ENCODE results near the gene WIPF1. TPM values are rescaled to one million over a fixed set of nuclear protein-coding genes. Genes with fewer than 3 reads are reported as not detected.

The WIPF1 gene
- polyA plus RNA-seq, 4 donors, result 26.7 to 30.8 (median 28.4) TPM

DNA sequence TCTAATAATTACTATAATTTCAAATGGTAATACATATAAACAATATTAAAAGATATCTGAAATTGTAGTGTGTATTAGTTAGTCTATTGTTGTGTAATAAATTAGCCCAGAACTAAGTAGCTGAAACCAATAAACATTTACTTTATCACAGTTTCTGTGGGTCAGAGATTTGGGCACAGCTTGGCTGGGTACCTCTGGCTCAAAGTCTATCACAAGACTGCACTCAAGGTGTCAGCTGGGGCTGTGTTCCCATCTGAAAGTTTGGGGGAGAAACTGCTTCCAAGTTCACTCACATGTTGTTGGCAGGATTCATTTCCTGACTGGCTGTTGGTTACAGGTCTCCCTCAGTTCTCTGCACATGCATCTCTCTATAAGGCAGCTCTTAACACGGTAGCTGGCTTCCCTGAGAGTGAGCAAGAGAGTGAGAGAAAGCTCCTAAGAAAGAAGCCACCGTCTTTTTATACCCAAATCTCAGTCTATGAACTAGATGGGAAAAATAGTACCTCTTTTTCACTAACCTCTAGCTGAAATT, 25.6 kb upstream of the WIPF1 start:
- DNase-seq (ENCODE audit: low read depth in 4 of 4, low spot score in 3 of 4), result no peak

DNA sequence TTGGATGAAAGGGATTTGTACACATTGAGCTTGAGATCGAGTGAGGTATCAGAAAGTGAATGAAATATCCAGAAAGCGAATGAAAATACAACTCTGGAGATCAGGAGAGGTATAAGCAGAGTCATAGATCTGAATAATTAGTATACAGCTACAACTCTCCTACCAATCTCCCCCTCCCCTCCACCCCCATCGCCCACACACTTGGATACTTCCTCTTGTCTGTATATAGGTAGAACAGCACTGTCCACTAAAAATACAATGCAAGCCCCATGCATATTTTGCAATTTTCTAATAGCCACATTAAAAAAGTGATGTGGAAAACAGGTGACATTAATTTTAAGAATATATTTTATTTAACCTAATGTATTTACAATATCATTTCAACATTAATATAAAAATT, 23.7 kb upstream of the WIPF1 start:
- DNase-seq (ENCODE audit: low read depth in 4 of 4, low spot score in 3 of 4), result no peak

DNA sequence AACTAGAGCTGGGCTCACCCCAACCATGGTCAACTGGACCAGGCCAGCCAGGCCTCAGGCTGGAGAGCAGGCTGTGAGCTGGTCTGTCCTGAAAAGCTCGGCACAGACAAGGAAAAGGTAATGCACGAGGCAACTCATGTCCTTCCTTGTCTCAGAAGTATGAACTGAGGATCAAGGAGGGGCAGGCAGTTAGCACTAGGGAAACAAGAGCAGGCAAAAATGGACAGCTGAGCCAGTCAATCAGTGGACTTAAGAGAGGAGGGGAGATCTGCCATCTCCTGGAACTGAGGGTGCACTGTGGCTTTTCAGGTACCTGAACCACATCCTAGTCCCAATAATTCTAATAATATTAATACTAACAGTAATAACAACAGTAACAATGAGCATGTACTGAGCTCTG, 20.6 kb upstream of the WIPF1 start:
- no peak for DNase-seq (ENCODE audit: low read depth in 4 of 4, low spot score in 3 of 4)

DNA sequence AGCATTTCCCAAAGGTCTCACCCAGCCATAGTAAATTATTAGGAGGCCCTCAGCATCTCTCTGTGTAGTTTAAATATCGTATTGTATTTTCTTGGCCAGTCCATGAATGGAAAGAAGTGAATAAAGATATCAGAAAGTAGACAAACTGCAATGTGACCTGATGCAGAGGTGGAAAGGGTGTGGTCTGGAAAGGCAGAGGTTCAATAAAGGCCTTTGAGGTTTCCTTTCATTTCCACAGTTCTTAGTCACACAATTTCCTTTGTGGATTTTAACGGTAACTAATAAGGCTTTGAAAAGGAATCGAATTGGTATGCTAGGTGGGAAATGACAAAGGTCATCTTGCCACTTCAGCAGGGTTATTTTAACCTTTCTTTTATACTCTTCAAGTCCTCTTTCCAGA, 20.1 kb upstream of the WIPF1 start:
- DNase-seq (ENCODE audit: low read depth in 4 of 4, low spot score in 3 of 4), result no peak

DNA sequence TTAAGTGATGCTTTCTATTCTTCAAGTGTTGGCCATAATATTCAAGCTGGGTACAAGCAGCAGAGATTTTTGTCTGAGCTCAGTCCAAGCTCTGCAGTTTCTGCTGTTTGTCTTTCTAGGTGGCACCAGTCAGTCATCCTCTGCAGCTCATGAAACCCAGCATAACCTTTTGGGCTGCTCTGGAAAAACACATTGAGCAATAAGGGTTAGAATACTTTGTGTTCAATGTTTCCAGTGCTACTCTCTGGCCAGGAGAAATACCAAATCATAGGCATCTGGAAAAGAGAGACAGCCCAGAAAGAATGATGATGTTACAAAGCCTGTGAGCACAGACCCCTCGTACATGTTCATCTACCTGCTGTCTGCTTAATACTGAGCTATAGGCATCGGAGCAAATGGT, 19.5 kb upstream of the WIPF1 start:
- DNase-seq (ENCODE audit: low read depth in 4 of 4, low spot score in 3 of 4), result no peak

DNA sequence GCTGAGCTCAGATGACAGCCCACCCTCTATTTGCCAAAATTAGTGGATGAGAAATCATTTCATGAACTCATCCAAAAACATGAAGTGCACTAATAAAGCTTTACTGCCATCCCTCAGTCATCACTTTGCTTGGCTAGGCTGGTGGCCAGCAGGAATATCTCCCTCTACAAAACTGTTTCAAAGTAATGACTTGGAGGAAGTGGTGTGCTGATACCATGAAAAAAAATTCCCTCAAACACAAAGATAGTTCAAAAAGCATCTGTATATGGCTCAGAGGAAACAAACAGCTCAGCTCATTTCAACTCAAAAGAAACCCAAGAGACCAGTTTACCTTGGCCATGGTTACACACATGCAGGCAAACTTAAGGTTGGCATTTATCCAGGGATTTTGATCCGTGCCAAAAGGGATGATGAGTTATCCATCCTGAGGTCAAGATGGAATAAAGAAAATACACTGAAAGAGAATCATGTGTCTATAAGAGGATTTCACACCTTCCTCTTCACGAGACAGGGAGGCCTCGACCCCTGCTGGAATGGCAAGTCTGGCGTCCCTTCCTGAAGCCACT, 18.4 kb upstream of the WIPF1 start:
- no peak for DNase-seq (ENCODE audit: low read depth in 4 of 4, low spot score in 3 of 4)

DNA sequence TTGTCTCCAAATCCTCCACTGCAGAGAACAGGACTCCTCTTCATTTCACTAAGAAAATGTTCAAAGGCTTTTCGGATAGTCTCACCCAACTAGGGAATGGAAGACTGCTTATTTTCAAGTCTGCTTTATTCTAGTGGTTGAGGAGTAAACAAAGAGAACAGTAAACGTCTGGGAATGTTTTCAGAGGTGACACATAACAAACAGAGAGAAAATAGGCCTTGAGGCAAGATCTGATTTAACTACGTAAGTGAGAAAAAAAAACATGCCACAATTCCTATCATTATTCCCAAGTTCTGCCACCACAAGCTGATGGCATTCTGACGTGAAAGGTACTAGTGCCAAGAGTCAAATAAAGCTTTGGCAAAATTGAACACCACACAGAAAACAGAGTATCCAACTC, 16.7 kb upstream of the WIPF1 start:
- no peak for DNase-seq (ENCODE audit: low read depth in 4 of 4, low spot score in 3 of 4)

DNA sequence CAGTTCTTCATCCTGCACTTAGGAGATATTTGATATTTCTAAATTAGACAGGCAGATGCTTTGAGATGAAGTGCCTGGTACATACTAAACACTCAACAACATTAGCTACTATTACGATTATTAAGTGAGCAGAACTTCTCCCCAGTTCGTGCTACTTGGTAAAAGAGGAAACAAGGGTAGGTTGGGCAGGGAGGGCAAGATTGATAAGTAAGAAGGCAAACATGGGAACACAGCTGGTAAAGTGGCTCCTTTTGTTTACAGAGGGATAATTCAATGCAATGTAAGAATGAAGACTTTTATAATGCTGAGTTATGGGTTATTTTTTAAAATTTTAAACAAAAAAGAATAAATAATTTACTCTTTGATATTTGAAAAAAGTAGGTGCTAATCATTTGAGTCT, 15.9 kb upstream of the WIPF1 start:
- no peak for DNase-seq (ENCODE audit: low read depth in 4 of 4, low spot score in 3 of 4)

DNA sequence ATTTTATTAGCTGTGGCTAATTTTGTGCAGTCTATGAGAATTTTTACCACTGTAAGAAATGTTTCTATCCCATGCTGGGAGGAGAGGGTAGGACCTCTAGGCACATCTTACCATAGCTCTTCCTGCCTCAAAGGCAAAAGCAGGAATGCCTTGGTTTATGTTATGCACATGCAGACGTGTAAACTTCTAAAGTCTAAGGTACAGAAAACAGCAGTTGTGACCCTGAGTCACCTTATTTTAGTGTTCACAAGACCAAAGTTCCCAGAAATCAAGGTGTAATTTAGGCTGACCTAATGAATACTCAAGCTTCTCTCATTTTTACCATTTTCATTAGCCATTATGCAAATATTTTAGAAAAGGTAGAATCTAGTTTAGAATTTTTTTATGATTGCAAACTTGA, 15.4 kb upstream of the WIPF1 start:
- no peak for DNase-seq (ENCODE audit: low read depth in 4 of 4, low spot score in 3 of 4)

DNA sequence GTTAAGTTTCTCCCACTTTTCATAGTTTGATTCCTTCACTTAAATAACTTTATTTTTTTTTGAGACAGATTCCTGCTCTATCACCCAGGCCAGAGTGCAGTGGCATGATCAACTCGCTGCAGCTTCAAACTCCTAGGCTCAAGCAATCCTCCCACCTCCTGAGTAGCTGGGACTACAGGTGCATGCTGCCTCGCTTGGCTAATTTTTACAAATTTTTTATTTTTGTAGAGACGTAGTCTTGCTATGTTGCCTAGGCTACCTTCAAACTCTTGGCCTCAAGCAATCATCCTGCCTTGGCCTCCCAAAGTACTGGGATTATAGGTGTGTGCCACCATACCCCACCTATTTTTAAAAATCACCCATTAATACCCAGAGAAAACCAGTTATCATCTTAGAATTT, 14.2 kb upstream of the WIPF1 start:
- DNase-seq (ENCODE audit: low read depth in 4 of 4, low spot score in 3 of 4), result no peak

DNA sequence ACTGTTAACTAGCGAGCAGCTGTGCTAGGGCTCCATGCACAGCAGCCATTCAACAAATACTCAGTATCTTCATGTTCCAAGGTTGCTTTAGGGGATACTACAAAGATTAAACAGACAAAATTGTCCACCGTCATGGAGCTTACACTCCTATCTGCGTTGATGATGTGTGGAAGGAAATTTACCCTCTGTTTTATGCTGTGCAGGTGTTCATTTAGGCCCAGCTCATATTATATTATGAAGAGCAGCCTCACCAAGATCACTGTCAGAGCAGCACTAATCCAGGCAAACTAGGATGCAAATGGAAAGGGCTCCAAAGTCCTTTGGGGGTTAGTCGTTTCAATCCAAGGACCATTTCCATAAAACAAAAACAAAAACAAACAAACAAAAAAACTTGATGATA, 13.4 kb upstream of the WIPF1 start:
- DNase-seq (ENCODE audit: low read depth in 4 of 4, low spot score in 3 of 4), result no peak

DNA sequence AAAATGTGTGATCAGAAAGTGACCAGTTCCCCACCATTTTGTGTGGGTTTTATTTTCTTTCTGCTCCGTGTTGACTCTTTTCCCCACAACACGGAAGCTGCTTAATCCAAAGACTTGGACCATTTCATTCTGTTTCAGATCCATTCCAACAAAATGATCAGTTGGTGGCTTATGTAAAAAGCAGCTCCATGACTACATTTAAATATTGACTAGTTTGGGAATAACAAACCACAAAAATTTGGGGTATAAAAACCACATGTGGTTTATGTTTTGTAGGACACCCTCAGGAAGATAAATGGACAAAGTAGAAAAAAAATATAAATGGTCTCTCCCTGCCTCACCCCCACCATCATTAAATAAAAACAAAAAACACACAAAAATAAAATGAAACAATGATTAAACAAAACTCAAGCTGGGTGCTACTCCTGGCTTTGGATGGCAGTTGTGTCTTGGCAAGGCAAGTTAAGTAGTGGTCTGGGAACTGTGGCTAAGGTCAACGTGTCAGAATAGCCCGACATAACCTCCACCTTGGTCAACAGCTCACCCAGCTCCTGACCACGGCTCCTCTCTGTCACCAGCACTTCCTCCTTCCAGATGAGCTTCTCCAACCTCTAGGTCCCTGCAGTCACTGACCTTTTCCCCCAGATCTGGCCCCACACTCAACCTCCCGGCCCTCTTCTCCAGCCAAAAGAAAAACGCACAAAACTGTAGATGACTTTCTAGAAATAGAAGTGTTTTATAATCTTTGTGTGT, 12.8 kb upstream of the WIPF1 start:
- DNase-seq (ENCODE audit: low read depth in 4 of 4, low spot score in 3 of 4), result no peak

DNA sequence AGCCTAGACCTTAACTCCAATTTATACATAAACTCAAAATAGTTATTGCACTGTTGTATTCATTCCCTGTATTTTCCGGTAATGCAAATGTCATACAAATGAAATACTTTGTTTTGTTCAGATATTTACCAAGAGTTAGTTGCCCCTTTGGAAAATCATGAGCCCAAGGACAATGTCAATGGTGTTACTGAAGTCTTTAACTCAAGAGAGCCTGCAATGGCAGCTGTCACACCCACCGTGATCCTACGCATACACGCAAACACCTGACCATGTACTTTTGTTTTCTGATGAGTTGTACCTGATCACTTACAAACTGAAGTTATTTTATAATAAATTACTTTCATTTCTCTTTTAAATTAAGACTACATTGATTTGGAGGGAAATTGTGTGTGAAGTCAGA, 11.7 kb upstream of the WIPF1 start:
- DNase-seq (ENCODE audit: low read depth in 4 of 4, low spot score in 3 of 4), result no peak

DNA sequence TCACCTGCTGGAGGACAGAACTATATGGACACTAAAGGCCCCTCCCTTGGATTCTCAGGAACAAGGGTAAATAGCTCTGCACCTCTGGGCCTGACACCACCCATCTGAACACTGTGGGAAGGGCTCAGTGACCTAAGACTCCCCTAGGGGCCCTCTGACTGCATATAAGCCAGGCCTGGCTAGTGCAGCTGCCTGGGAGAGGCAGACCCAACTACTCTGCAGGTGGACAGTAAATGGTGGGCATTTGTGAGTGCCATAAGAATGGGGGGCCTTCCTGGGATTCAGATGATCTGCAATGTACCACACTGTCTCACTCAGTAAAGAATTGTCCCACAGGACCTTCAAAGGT, 11.2 kb upstream of the WIPF1 start:
- no peak for DNase-seq (ENCODE audit: low read depth in 4 of 4, low spot score in 3 of 4)

DNA sequence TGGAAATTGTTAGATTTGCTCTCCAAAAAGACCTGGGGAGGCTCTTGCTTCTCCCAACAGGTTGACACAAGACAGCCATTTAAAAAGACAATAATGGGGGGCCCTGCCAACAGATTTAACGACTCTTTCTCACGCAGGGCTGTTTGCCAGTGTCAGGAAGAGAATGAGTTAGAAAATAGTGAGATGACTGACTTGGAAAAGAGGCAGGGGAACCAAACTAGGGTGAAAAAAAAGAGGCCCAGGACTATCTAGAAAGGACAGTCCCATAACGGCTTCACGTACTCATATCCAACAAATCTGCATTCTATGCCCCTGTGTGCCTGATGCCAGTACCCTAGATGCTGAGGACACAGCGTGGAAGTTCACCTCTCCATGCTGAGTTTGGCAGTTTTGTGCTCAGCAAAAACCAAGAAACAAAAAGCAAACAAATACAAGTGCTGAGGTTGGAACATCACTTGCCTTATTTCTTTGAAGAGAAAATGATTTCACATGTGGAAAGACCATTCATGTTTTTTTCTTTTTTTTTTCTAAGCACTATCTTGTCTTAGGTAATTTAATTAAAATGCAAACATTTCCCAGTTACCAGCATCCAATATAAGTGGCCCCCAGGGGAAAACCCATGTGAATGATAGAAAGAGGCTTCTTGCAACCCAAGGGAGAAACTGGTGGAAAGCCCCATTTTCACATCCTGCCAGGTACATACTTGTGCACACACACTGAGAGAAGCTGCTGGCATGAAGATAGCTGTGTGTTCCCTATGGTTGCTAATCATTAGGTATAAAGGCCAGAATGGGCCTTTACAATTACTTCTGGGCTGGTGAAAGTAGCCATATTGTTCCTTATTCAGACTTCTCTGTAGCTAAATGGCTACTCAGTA, 10.6 kb upstream of the WIPF1 start:
- DNase-seq (ENCODE audit: low read depth in 4 of 4, low spot score in 3 of 4), result no peak

DNA sequence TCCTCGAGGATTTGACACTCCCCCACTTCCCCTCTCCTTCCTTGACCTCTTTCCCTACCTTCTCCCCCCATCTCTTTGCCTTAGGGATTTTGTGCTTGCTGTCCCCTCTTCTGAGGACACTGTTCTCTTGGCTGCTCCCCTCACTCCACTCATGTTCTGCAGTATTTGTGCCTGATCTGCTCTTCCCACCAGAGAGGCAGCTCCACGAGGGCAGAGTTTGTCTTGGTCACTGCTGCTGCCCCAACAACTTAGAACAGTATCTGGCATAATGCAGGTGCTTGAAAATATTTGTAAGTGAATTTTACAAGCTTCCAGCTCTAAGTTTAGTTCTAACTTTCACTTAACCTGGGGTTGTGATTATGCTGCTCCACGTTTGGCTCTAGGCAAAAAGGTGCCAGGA, 10.0 kb upstream of the WIPF1 start:
- DNase-seq (ENCODE audit: low read depth in 4 of 4, low spot score in 3 of 4), result no peak

DNA sequence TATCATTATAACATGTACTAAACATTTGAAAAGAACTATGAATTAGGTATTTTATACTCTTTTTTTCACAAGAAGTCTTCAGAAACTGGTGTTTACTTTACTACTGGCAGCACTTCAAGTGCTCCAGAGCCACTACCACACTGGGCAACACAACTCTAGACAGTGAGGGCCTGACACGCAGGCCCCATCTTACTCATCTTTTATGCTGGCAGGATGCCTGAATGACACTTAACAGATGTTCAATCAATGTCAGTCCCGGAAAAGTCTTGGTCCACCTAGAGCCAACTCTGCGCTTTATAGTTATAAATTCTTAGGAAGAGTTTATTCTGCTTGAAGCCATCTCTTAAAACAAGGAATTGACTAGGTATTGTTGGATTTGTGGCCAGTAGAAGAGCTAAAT, 8.7 kb upstream of the WIPF1 start:
- no peak for DNase-seq (ENCODE audit: low read depth in 4 of 4, low spot score in 3 of 4)

DNA sequence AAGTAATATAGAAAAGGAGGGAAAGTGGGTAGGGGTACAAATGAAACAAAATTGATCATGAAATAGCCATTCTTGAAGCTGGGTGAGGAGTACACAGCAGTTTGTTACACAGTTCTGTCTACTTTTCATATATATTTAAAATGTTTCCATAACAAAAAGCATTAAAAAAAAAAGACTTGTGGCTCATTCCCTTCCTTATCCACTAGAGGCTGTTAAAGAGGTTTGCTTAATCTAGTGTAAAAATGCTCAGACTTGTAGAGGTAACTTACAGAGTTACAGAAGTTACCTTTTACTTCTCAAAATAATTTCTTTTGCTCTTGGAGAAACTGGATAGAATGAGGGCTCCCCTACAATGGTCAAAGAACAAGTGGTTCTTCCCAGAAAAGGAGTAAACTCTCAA, 8.1 kb upstream of the WIPF1 start:
- no peak for DNase-seq (ENCODE audit: low read depth in 4 of 4, low spot score in 3 of 4)

DNA sequence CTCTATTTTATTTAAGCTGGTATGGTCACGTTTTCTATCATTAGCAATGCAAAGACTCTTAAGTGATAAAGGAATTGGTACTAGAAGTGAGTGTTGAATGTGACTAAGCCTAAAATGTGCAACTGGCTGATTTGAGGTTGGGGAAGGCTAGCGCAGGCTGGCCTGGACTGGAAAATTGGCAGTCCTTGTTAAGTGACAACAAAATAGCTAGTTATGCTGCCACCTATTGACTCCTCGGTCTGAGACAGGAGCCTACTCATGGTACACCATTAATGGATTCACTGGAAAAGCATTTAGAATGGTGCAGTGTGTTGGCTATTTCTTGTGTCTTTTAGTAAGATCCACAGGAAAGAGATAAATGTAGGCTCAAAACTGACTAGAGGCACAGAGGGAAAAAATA, 5.7 kb upstream of the WIPF1 start:
- DNase-seq (ENCODE audit: low read depth in 4 of 4, low spot score in 3 of 4), result peak in 1 of 4 donors; percentile 31

DNA sequence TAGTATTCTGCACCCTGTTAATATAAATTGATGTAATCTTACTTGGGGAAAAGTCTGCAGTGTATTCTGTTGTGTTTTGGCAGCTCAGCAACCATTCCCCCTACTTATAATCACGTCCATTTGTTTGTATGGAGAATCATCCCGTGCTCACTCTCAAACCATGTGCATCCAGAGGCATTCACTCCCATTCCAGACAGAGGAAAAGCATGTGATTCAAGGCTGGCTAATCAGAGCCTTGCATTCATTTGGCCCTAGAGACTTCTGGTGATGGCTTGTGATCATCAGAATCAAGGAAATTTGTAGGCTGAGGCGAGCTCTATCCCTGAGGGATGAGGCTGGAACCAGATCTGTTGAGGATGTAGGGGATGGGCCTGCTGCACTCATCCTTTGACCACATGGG, 5.1 kb upstream of the WIPF1 start:
- no peak for DNase-seq (ENCODE audit: low read depth in 4 of 4, low spot score in 3 of 4)

DNA sequence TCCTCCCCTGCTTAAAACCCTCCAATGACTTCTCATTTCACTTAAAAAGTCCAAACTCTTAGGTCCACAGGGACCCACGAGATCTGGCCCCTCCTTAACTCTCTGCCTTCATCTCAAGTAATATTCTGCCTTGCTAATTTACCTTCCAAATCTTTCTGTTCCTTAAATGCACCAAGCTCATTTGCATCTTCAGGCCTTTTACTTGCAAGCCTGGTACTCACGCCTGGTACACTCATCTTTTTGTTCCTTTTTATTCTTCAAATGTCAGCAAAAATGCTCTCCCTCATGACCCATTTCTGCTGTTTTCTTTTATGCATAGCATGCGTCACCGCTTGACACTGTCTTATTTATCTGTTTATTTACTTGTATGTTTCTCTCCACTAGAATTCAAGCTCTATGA, 2.7 kb upstream of the WIPF1 start:
- DNase-seq (ENCODE audit: low read depth in 4 of 4, low spot score in 3 of 4), result no peak

Measured in right renal pelvis (tissue), 4 donors.